IMR-90 (cell line): ENCODE results near the gene AJAP1. TPM values are rescaled to one million over a fixed set of nuclear protein-coding genes. Genes with fewer than 3 reads are reported as not detected.

Experiments used
- ATAC-seq: fragments of 200-7000 bp; cut with Tn5 transposase; 2 replicates; pipeline ENCODE4 v1.9.1; 2020; ENCODE audit warnings: low read depth, mild to moderate bottlenecking, moderate library complexity
- BruUV-seq: library from RNA; stranded (reverse); fragments of 400-500 nt; replicated peaks from 2 replicates; lab custom pipeline; 2021; lab: Mats Ljungman, UMichigan
- CTCF ChIA-PET: fragments of 300-600 bp; formaldehyde crosslinking; extraction: SDS; loops from one replicate; lab custom pipeline; 2021; ENCODE audit warnings: antibody characterized with exemption; lab: Yijun Ruan, JAX
- POLR2A ChIA-PET: fragments of 300-600 bp; sonication (Branson Sonifier 250); formaldehyde crosslinking; loops from one replicate; lab custom pipeline; 2022; ENCODE audit warnings: antibody characterized with exemption; ENCODE audit not compliant: unreplicated experiment; lab: Charles Lee
- DNase-seq: peaks from one replicate; pipeline ENCODE4 v3.0.0; 2013
- H2AFZ ChIP-seq: replicated peaks from 2 replicates; pipeline ENCODE3; 2013; ENCODE audit warnings: low read length, mild to moderate bottlenecking; ENCODE audit not compliant: poor library complexity
- H2AK5ac ChIP-seq: 2 replicates; pipeline ENCODE4 v1.6.1; 2013; ENCODE audit warnings: low read depth, low read length, inconsistent platforms
- H2AK9ac ChIP-seq: replicated peaks from 2 replicates; pipeline ENCODE3; 2013; ENCODE audit warnings: mild to moderate bottlenecking, low read depth, low read length, moderate library complexity; ENCODE audit not compliant: poor library complexity
- H2BK120ac ChIP-seq: 2 replicates; pipeline ENCODE4 v1.6.1; 2013; ENCODE audit warnings: low read depth, low read length, inconsistent platforms
- H2BK15ac ChIP-seq: 3 replicates; pipeline ENCODE4 v1.6.1; 2013; ENCODE audit warnings: low read depth, low read length, inconsistent platforms
- H2BK20ac ChIP-seq: 2 replicates; pipeline ENCODE4 v1.6.1; 2013; ENCODE audit warnings: low read depth, mild to moderate bottlenecking, inconsistent platforms, low read length, moderate library complexity
- H2BK5ac ChIP-seq: 2 replicates; pipeline ENCODE4 v1.6.1; 2013; ENCODE audit warnings: mild to moderate bottlenecking, low read depth, low read length, inconsistent platforms; ENCODE audit not compliant: poor library complexity, severe bottlenecking
- H3K14ac ChIP-seq: replicated peaks from 2 replicates; pipeline ENCODE4 v1.6.1; 2013; ENCODE audit warnings: low read depth, low read length, inconsistent platforms
- H3K18ac ChIP-seq: 2 replicates; pipeline ENCODE4 v1.6.1; 2013; ENCODE audit warnings: low read depth, low read length, control low read depth
- H3K23ac ChIP-seq: 2 replicates; pipeline ENCODE4 v1.6.1; 2013; ENCODE audit warnings: low read depth, low read length, inconsistent platforms
- H3K27ac ChIP-seq: 2 replicates; pipeline ENCODE4 v1.5.1; 2013; ENCODE audit warnings: mild to moderate bottlenecking, control low read depth, low read length; ENCODE audit not compliant: insufficient read depth
- H3K27me3 ChIP-seq: 2 replicates; pipeline ENCODE4 v1.6.1; 2013; ENCODE audit warnings: low read length; ENCODE audit not compliant: control insufficient read depth, insufficient read depth
- H3K36me3 ChIP-seq: 2 replicates; pipeline ENCODE4 v1.6.1; 2013; ENCODE audit warnings: low read length, mixed read lengths; ENCODE audit not compliant: control insufficient read depth, insufficient read depth
- H3K4ac ChIP-seq: 2 replicates; pipeline ENCODE4 v1.6.1; 2013; ENCODE audit warnings: low read depth, low read length, inconsistent platforms
- H3K4me1 ChIP-seq: 2 replicates; pipeline ENCODE4 v1.6.1; 2013; ENCODE audit warnings: low read length, mixed read lengths; ENCODE audit not compliant: control insufficient read depth, insufficient read depth
- H3K4me2 ChIP-seq: 2 replicates; pipeline ENCODE4 v1.6.1; 2013; ENCODE audit warnings: low read depth, mild to moderate bottlenecking, control low read depth, low read length, moderate library complexity
- H3K4me3 ChIP-seq: 2 replicates; pipeline ENCODE4 v1.5.1; 2013; ENCODE audit warnings: low read depth, mild to moderate bottlenecking, control low read depth, low read length, moderate library complexity; ENCODE audit not compliant: insufficient read depth
- H3K56ac ChIP-seq: 2 replicates; pipeline ENCODE4 v1.6.1; 2013; ENCODE audit warnings: low read length, inconsistent platforms; ENCODE audit not compliant: insufficient read depth; ENCODE audit errors: extremely low read depth
- H3K79me1 ChIP-seq, 2 experiments: 2 replicates each; pipeline ENCODE4 v1.6.1; 2013; ENCODE audit warnings: low read length in 2 of 2, inconsistent platforms in 1 of 2, low read depth in 1 of 2
- H3K9ac ChIP-seq: 2 replicates; pipeline ENCODE4 v1.6.1; 2013; ENCODE audit warnings: low read depth, low read length, control low read depth
- H3K9me1 ChIP-seq: 2 replicates; pipeline ENCODE4 v1.6.1; 2013; ENCODE audit warnings: low read length, inconsistent platforms; ENCODE audit not compliant: insufficient read depth
- H3K9me3 ChIP-seq: 2 replicates; pipeline ENCODE4 v1.6.1; 2013; ENCODE audit warnings: low read length; ENCODE audit not compliant: control insufficient read depth, insufficient read depth
- H4K20me1 ChIP-seq: 2 replicates; pipeline ENCODE4 v1.6.1; 2013; ENCODE audit warnings: low read length, inconsistent platforms; ENCODE audit not compliant: insufficient read depth
- H4K5ac ChIP-seq: 2 replicates; pipeline ENCODE4 v1.6.1; 2013; ENCODE audit warnings: mild to moderate bottlenecking, low read depth, low read length, control low read depth
- H4K8ac ChIP-seq, 2 experiments: 2 replicates each; pipeline ENCODE4 v1.6.1; 2013; ENCODE audit warnings: low read depth in 2 of 2, low read length in 2 of 2, control low read depth in 1 of 2, inconsistent platforms in 1 of 2
- H4K91ac ChIP-seq: 2 replicates; pipeline ENCODE4 v1.6.1; 2013; ENCODE audit warnings: low read depth, low read length, inconsistent platforms; ENCODE audit not compliant: insufficient read depth
- BHLHE40 ChIP-seq: fragments of 150-350 bp; IDR thresholded peaks from 2 replicates; pipeline ENCODE4 v1.6.1; 2016; ENCODE audit warnings: mild to moderate bottlenecking, low read depth, low read length
- CEBPB ChIP-seq: IDR thresholded peaks from 2 replicates; pipeline ENCODE4 v1.6.1; 2012; ENCODE audit warnings: low read depth, low read length, improper control_type of control experiment
- CHD1 ChIP-seq: IDR thresholded peaks from 2 replicates; pipeline ENCODE4 v1.6.1; 2012; ENCODE audit warnings: low read depth, low read length, improper control_type of control experiment
- FOS ChIP-seq: fragments of 150-350 bp; IDR thresholded peaks from 2 replicates; pipeline ENCODE4 v1.6.1; 2016; ENCODE audit warnings: low read depth, low read length
- MAFK ChIP-seq: IDR thresholded peaks from 2 replicates; pipeline ENCODE4 v1.6.1; 2012; ENCODE audit warnings: low read depth, low read length, improper control_type of control experiment
- MAZ ChIP-seq: IDR thresholded peaks from 2 replicates; pipeline ENCODE4 v1.6.1; 2012; ENCODE audit warnings: low read depth, mild to moderate bottlenecking, low read length, improper control_type of control experiment, moderate library complexity, borderline replicate concordance
- MXI1 ChIP-seq: IDR thresholded peaks from 2 replicates; pipeline ENCODE4 v1.6.1; 2012; ENCODE audit warnings: low read depth, mild to moderate bottlenecking, low read length, moderate library complexity, borderline replicate concordance
- NFE2L2 ChIP-seq: fragments of 150-350 bp; IDR thresholded peaks from 2 replicates; pipeline ENCODE4 v1.6.1; 2016; ENCODE audit warnings: low read depth, mild to moderate bottlenecking, low read length
- POLR2A ChIP-seq: IDR thresholded peaks from 2 replicates; pipeline ENCODE4 v1.6.1; 2012; ENCODE audit warnings: mild to moderate bottlenecking, low read depth, low read length
- RAD21 ChIP-seq: IDR thresholded peaks from 2 replicates; pipeline ENCODE4 v1.6.1; 2012; ENCODE audit warnings: low read length, improper control_type of control experiment
- RCOR1 ChIP-seq: IDR thresholded peaks from 2 replicates; pipeline ENCODE4 v1.6.1; 2012; ENCODE audit warnings: mild to moderate bottlenecking, low read length, improper control_type of control experiment; ENCODE audit not compliant: insufficient replicate concordance
- RFX5 ChIP-seq: IDR thresholded peaks from 2 replicates; pipeline ENCODE4 v1.8.0; 2012; ENCODE audit warnings: low read depth, mild to moderate bottlenecking, low read length, moderate library complexity
- SMC3 ChIP-seq: fragments of 150-350 bp; IDR thresholded peaks from 2 replicates; pipeline ENCODE4 v1.6.1; 2016; ENCODE audit warnings: low read depth, mild to moderate bottlenecking, antibody characterized with exemption, low read length, moderate library complexity
- USF2 ChIP-seq: fragments of 150-350 bp; IDR thresholded peaks from 2 replicates; pipeline ENCODE4 v1.6.1; 2017; ENCODE audit warnings: mild to moderate bottlenecking, antibody characterized with exemption, low read length, low read depth
- WGBS, 2 experiments: methylation state at CpG; one replicate each; pipeline versions ENCODE4 v1.1.5 to v1.1.7; 2013; ENCODE audit warnings: missing lambda C conversion rate in 2 of 2; ENCODE audit not compliant: insufficient read length in 1 of 2; ENCODE audit errors: extremely low coverage in 2 of 2; 5-methylcytosine and 5-hydroxymethylcytosine counted together
- dilution Hi-C: fragments of 300-500 bp; cut with HindIII; formaldehyde crosslinking; loops from one replicate; pipeline ENCODE4 v1.14.3; 2018; ENCODE audit warnings: low sequenced_read_pairs; ENCODE audit not compliant: unreplicated experiment
- in situ Hi-C: fragments of 300-500 bp; cut with MboI; formaldehyde crosslinking; loops from 3 replicates; pipeline ENCODE4 v1.14.3; 2019; ENCODE audit warnings: low sequenced_read_pairs, inconsistent platforms, mixed read lengths
- intact Hi-C: fragments of 100-400 bp; cut with micrococcal nuclease; formaldehyde crosslinking; loops from 2 replicates; pipeline ENCODE4 v1.10.0; 2022
- polyA plus RNA-seq, 3 experiments: library from polyadenylated mRNA; depleted of rRNA; stranded (reverse); fragments of >200 nt; gene quantifications; 2 replicates each; pipeline ENCODE4 v1.2.3, GENCODE V29; 2012; ENCODE audit warnings: low replicate concordance in 1 of 3
- total RNA-seq: library from RNA; depleted of rRNA; stranded (reverse); fragments of >200 nt; gene quantifications from 2 replicates; pipeline ENCODE4 v1.2.3, GENCODE V29; 2012
- TF ChIP-seq, protein P1 (sequence below): conservative IDR thresholded peaks from 2 replicates; pipeline ENCODE4 v1.5.1; 2012; ENCODE audit warnings: mild to moderate bottlenecking, low read depth, low read length, improper control_type of control experiment
- TF ChIP-seq, protein P2 (sequence below): fragments of 150-350 bp; IDR thresholded peaks from 2 replicates; pipeline ENCODE4 v1.6.1; 2016; ENCODE audit warnings: low read depth, mild to moderate bottlenecking, low read length, moderate library complexity, borderline replicate concordance

AJAP1 gene
- total and polyA plus RNA-seq, 2 of the 4 experiments (the other 2 are of a cell fraction) = under 0.01 to 0.02 TPM

DNA sequence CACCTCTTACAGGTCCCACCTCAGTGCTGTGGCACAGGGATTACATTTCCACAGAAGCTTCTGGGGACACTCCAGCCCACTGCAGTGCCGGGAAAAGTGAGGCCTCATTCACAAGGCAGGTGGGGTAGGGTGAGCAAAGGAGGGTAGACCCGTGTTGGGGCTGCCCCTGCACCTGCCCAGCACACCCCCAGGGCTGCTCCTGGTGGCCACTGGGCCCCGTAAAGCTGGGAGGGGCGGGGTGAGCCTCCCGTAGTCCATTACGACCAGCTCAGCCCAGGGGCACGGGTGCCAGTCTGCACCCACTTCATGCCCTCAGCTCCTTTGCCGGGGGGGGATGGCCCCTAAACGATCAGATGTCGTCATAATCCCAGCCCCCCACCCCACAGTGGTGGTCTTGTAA is 39.5 kb downstream of the AJAP1 start:
- H3K36me3 ChIP-seq = no peaks in the 10 kb centered on the region
- no peak overlapping the region for H3K4me3 ChIP-seq
- no peak overlapping the region for H3K9ac ChIP-seq
- no peak overlapping the region for H2AK9ac ChIP-seq
- WGBS, 2 experiments = 53% methylated on average over 2 of the region's 10 CpGs; no CpG with 5 or more reads in 1 of the 2 experiments
- in situ Hi-C loops (no loop called here), intact Hi-C loops (no loop called here), dilution Hi-C loops (no loop called here)
- H2AFZ ChIP-seq = no peak overlapping the region
- DNase-seq (no peak), ATAC-seq (no peak)
- H2AK5ac ChIP-seq = no peak overlapping the region
- H3K4ac ChIP-seq = no peak overlapping the region
- H4K5ac ChIP-seq = no peak overlapping the region
- H4K8ac ChIP-seq = no peak overlapping the region
- H3K18ac ChIP-seq = no peak overlapping the region
- H3K4me2 ChIP-seq = no peak overlapping the region
- TF ChIP-seq POLR2A (no peak), CEBPB (no peak), RCOR1 (no peak), NFE2L2 (no peak), RAD21 (no peak), CHD1 (no peak), BHLHE40 (no peak), MAFK (no peak), MAZ (no peak), SMC3 (no peak), FOS (no peak), RFX5 (no peak), USF2 (no peak), MXI1 (no peak)
- TF ChIP-seq, protein P1, sequence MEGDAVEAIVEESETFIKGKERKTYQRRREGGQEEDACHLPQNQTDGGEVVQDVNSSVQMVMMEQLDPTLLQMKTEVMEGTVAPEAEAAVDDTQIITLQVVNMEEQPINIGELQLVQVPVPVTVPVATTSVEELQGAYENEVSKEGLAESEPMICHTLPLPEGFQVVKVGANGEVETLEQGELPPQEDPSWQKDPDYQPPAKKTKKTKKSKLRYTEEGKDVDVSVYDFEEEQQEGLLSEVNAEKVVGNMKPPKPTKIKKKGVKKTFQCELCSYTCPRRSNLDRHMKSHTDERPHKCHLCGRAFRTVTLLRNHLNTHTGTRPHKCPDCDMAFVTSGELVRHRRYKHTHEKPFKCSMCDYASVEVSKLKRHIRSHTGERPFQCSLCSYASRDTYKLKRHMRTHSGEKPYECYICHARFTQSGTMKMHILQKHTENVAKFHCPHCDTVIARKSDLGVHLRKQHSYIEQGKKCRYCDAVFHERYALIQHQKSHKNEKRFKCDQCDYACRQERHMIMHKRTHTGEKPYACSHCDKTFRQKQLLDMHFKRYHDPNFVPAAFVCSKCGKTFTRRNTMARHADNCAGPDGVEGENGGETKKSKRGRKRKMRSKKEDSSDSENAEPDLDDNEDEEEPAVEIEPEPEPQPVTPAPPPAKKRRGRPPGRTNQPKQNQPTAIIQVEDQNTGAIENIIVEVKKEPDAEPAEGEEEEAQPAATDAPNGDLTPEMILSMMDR = no peak
- TF ChIP-seq, protein P2, sequence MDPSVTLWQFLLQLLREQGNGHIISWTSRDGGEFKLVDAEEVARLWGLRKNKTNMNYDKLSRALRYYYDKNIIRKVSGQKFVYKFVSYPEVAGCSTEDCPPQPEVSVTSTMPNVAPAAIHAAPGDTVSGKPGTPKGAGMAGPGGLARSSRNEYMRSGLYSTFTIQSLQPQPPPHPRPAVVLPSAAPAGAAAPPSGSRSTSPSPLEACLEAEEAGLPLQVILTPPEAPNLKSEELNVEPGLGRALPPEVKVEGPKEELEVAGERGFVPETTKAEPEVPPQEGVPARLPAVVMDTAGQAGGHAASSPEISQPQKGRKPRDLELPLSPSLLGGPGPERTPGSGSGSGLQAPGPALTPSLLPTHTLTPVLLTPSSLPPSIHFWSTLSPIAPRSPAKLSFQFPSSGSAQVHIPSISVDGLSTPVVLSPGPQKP = no peak
- H3K14ac ChIP-seq = no peak overlapping the region
- H3K23ac ChIP-seq = no peak overlapping the region
- no peaks in the 10 kb centered on the region for H3K79me1 ChIP-seq
- BruUV-seq = no TSS peak
- peaks cover 78% of the 10 kb centered on the region for H3K9me3 ChIP-seq
- no peak overlapping the region for H2BK20ac ChIP-seq
- no peak overlapping the region for H3K27ac ChIP-seq
- no peaks in the 10 kb centered on the region for H3K4me1 ChIP-seq
- H3K9me1 ChIP-seq = no peaks in the 10 kb centered on the region
- H2BK5ac ChIP-seq = no peak overlapping the region
- H4K91ac ChIP-seq = no peak overlapping the region
- CTCF ChIA-PET = no interaction called here
- no peak overlapping the region for H3K56ac ChIP-seq
- H4K20me1 ChIP-seq = no peaks in the 10 kb centered on the region
- H3K27me3 ChIP-seq = no peaks in the 10 kb centered on the region
- no peak overlapping the region for H2BK120ac ChIP-seq
- no peak overlapping the region for H2BK15ac ChIP-seq
- POLR2A ChIA-PET = no interaction called here
